ENCODE data around the gene CHMP4A. TPM values are rescaled to one million over a fixed set of nuclear protein-coding genes. Genes with fewer than 3 reads are reported as not detected.
"Not testable (repeated sequence)": the region's sequence is repeated elsewhere in the genome, so short reads cannot be mapped to it uniquely, and the experiment has no call there.

The CHMP4A gene
- total RNA-seq, 1 experiment from 2014 or later: 34.6 TPM

GRCh38 chr14:24202538-24202937 is 10.8 kb downstream of the CHMP4A start:
- DNase-seq (ENCODE audit: low read depth, low spot score); H4K20me1 ChIP-seq (ENCODE audit: insufficient read depth); ATAC-seq; H3K27ac ChIP-seq (ENCODE audit: low read depth, low read length); H3K79me2 ChIP-seq (ENCODE audit: insufficient read depth, low read length); H3K4me3 ChIP-seq (replicated peaks in 1 of 2; ENCODE audit: low read depth in 1 of 2, low read length in 2 of 2); RAD21 ChIA-PET (ENCODE audit: low non-redundant PET in 1 of 2, low total read pairs in 2 of 2, uncharacterized antibody in 2 of 2, unreplicated experiment in 2 of 2); H3K9ac ChIP-seq (ENCODE audit: low read length); H3K9me2 ChIP-seq (ENCODE audit: insufficient read depth); H3K4me1 ChIP-seq (ENCODE audit: control insufficient read depth in 1 of 2, insufficient read depth in 2 of 2, low read length in 2 of 2); BruUV-seq (replicated peaks); H3K4me2 ChIP-seq (ENCODE audit: low read length); CTCF ChIA-PET; H2AFZ ChIP-seq (ENCODE audit: low read depth, low read length, poor library complexity, severe bottlenecking); POLR2A ChIA-PET; H3K27me3 ChIP-seq (ENCODE audit: insufficient read depth, low read length); intact Hi-C loops (cut with micrococcal nuclease): not testable (repeated sequence)
- peaks cover 3 to 10% of the 10 kb centered on the region in 2 experiments; a peak in 1 of 4 replicates for H3K9me3 ChIP-seq (ENCODE audit: control insufficient read depth in 1 of 2, insufficient read depth in 1 of 2, low read depth in 1 of 2, low read length in 2 of 2)
- H3K36me3 ChIP-seq (ENCODE audit: control insufficient read depth in 1 of 2, insufficient read depth in 2 of 2, low read length in 2 of 2): peaks cover 3 to 35% of the 10 kb centered on the region in 2 experiments

GRCh38 chr14:24198814-24199524 is 14.3 kb downstream of the CHMP4A start:
- BruUV-seq (replicated peaks): no TSS peak
- Histone ChIP-seq H3K4me2 (ENCODE audit: low read length) (no peak overlapping the region), H3K27ac (ENCODE audit: low read depth, low read length) (no peak overlapping the region), H3K36me3 (ENCODE audit: control insufficient read depth in 1 of 2, insufficient read depth in 2 of 2, low read length in 2 of 2) (peaks cover 0 to 15% of the 10 kb centered on the region in 2 experiments; a peak in 2 of 4 replicates), H3K79me2 (ENCODE audit: insufficient read depth, low read length) (peaks cover 24% of the 10 kb centered on the region), H3K4me3 (replicated peaks in 1 of 2; ENCODE audit: low read depth in 1 of 2, low read length in 2 of 2) (no peak overlapping the region), H3K27me3 (ENCODE audit: insufficient read depth, low read length) (no peaks in the 10 kb centered on the region), H3K9me3 (ENCODE audit: control insufficient read depth in 1 of 2, insufficient read depth in 1 of 2, low read depth in 1 of 2, low read length in 2 of 2) (peaks cover 3 to 10% of the 10 kb centered on the region in 2 experiments; a peak in 1 of 4 replicates), H3K4me1 (ENCODE audit: control insufficient read depth in 1 of 2, insufficient read depth in 2 of 2, low read length in 2 of 2) (peaks cover 14 to 26% of the 10 kb centered on the region in 2 experiments), H2AFZ (ENCODE audit: low read depth, low read length, poor library complexity, severe bottlenecking) (no peak overlapping the region), H4K20me1 (ENCODE audit: insufficient read depth) (no peaks in the 10 kb centered on the region), H3K9ac (ENCODE audit: low read length) (no peak overlapping the region), H3K9me2 (ENCODE audit: insufficient read depth) (no peaks in the 10 kb centered on the region)
- ChIA-PET RAD21 (ENCODE audit: low non-redundant PET in 1 of 2, low total read pairs in 2 of 2, uncharacterized antibody in 2 of 2, unreplicated experiment in 2 of 2) (no interaction called here), CTCF (no interaction called here), POLR2A (no interaction called here)
- ATAC-seq (no peak), DNase-seq (ENCODE audit: low read depth, low spot score) (no peak)
- intact Hi-C loops (cut with micrococcal nuclease): no loop called here
- TF ChIP-seq TCF7L2 (IDR thresholded peaks at IDR 0.05; ENCODE audit: borderline replicate concordance, extremely low read depth, insufficient read depth, insufficient read length): no peak
- no peak for TF ChIP-seq POLR2A (IDR thresholded peaks at IDR 0.05; ENCODE audit: borderline replicate concordance, extremely low read depth, insufficient read depth, insufficient read length)

Data from HCT116 (cell line).